ENCODE measurements around the gene SLC37A1.

Gene SLC37A1

GRCh38 chr21:42565206-42565810 is 51.7 kb downstream of the SLC37A1 start:
- DNase-seq: no peak

DNA sequence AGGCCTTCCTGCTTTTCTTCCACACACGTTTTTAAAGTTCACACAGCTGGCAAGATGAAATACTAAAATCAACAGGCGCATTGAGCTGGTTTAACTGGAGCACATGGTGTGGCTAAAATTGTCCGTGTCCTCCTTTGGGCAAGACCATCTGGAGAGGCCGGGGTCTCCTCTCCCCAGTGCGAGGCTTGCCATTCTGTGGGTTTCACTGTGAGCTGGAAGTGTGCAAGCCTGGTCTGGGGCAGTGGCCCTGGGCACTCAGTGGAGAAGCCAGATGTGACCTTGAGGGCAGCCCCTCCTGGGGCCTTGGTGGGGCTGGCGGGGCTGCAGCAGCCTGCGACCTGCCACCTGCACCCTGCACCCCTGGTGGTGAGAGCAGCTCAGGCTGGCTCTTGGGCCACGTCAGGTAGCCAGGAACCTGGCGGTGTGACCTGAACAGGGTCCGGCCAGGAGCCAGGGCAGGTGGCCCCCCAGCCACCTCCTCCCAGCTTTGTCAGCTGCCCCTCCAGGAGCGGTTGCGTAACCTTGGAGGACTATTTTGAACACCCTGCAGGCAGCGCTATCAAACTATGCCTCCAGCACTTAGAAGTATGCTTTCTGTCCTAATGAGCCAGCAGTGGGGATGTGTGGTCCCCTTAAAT is 52.4 kb downstream of the SLC37A1 start:
- DNase-seq: no peak

DNA sequence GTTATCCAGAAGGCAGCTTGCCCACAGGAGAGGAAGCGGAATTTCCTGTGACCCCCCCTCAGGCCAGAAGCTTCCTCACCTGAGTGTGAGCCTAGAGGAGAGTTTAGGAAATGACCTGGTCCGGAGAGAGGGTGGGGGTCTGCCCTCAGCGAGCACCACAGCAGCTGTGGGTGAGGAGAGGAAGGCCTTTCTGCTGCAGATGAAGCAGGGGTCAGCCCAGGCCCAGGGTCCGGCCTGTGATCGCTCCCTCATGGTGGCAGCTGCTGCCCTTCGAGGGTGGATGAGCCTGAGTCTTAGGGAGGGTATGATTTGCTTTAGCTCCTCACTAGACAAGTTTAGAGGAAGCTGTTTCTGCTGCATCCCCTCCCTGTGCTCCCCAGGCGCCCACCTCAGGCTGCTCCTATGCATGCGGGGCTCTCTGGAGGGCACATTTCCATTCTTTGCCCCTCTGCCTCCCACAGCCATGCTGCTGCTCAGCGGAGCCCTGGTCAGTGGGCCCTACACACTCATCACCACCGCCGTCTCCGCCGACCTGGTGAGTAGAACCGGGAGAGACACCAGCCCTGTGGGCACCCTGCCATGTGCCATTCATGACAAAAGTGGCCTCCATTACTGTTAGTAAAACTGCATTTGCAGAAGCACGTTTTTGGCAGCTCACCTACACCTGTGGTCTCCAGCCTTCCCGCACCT is 53.0 kb downstream of the SLC37A1 start:
- DNase-seq: no peak

DNA sequence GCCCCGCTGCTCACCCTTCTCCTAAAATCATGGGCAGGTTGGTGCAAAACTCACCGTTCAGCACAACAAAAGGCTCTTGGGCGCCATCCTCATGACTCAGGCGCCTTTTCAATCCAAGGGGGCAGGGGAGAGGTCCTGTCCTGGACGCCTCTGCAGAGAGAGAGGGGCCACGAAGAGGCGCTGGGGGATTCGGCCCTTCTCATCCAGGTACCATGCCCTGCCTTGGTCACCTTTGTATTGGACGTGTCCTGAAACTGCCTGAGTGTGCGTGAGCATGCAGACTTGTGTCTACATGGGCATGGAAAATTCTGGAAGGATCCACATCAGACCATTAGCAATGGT is 53.5 kb downstream of the SLC37A1 start:
- DNase-seq: no peak

GRCh38 chr21:42567861-42568260 is 54.2 kb downstream of the SLC37A1 start:
- DNase-seq: no peak

- no peak for DNase-seq
These were observed 54.7 kb downstream of the SLC37A1 start for GRCh38 chr21:42568376-42568775.

GRCh38 chr21:42568866-42569731 is 55.4 kb downstream of the SLC37A1 start:
- peak; percentile 79 for DNase-seq

GRCh38 chr21:42569732-42570301 is 56.2 kb downstream of the SLC37A1 start:
- DNase-seq: no peak

GRCh38 chr21:42570362-42570761 is 56.7 kb downstream of the SLC37A1 start:
- DNase-seq: no peak

DNA sequence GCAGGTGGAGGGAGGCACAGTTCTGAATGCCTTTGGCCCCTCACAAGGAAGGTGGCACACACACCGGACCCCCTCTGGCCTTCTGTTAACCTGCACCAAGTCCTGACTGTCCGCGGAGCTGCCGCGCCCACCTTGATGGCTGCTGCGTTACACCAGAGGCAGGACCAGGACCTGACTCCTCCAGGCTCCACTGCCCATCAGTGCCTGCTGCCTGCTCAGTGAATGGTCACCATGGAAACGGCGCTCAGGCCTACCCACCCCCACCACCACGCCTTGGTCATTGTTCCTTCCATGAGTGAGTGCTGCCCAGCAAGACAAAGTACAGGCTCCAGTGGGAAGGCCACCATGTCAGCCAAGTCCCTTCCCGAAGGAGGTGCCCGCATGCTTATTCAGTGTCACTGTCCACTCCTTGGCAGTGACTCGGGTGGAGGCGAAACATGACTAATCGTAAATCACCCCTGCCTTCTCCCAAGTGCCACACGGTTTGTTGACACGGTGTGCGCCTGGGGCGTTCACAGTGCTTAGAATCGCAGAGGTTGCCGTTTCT is 57.3 kb downstream of the SLC37A1 start:
- peak; percentile 96 for DNase-seq

- peak; percentile 70 for DNase-seq
These were observed 57.9 kb downstream of the SLC37A1 start for GRCh38 chr21:42571391-42572150.

GRCh38 chr21:42572906-42573495 is 59.3 kb downstream of the SLC37A1 start:
- DNase-seq: no peak

- DNase-seq: no peak
These were observed 60.8 kb downstream of the SLC37A1 start for GRCh38 chr21:42574234-42575027.

DNA sequence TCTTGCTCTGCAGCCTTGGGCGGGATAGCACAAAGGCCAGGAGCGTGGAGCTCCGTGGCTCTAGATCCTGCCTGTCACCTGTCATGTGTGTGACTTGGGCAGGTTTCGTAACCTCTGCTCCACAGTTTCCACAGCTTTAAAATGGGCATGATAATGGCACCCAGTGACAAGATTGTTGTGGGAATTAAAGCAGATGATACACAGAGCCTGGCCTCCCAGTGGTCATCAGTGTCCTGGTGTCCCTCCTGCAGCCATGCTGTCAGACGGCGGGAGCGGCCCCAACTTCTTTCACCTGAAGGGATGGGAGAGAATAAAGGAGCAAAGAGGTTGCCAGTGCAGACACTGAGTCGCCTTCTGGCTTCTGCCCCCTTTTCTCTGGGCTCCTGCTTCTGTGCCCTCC is 61.5 kb downstream of the SLC37A1 start:
- DNase-seq: no peak

DNA sequence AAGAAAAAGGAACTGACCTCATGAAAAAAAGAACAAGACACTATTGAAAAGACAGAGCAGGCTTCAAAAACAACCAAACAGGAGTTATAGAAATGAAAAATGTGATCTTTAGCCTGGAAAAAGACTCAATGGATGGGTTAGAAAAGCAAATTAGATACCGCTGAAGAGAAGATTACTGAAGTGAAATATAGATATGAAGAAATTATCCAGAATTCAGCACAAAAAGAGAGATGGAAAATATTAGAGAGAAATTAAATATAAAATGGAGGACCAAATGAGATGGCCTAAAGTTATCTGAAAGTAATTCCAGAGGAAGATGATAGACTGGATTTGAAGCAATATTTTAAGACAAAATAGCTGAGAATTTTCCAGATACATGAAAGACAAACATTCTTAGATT is 63.0 kb downstream of the SLC37A1 start:
- DNase-seq: no peak

DNA sequence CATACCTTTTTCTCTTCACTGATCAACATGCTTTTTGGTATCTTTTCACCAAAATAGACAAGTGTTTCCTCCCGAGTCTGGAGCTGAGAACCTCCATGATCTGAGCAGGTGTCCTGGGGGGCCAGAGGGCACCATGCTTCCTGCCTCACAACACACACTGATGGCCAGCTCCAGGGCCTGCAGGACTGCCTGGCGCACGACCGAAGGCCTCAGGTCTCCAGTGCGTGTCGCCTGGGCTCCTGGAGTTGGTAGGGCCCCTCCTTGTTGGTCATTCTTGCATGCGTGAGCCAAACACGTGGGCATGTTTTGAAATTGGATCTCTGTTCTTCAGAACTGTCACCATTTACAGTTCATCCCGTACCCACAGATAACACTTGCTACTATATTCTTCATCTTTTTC is 64.4 kb downstream of the SLC37A1 start:
- DNase-seq: no peak

DNA sequence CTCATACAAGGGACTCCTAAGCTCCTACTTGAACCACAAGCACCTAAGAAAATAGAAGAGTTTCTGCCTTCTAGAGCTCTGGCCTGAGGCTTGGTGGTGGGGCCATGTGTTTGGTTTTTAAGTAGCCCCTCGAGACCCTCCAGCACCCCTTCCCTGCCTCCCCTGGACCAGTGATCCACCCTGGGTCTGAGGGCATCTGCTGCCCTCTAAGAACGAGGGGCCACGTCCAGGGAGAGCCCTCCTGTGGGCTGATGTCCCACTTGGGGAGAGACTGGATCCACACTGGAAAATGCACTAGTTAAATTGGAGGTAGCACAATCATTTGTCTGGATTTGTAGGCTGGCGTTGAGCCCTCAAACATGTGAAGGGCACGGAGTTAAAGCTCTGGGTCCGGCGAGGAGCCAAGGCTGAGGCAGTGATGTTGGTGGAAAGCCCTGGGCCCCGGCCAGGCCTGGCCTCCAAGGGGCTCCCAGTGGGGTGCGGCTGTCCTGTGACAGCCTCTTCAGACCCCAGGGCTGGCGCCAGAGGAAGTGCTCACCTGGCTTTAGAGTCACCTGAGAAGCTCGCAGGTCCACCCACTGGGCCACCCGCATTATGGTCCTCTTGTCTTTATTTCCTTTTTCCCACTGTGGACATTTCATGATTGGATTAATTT is 65.2 kb downstream of the SLC37A1 start:
- DNase-seq: no peak

GRCh38 chr21:42579456-42580075 is 65.9 kb downstream of the SLC37A1 start:
- DNase-seq: no peak

GRCh38 chr21:42580076-42580792 is 66.6 kb downstream of the SLC37A1 start:
- DNase-seq: no peak
